Spleen (tissue), 11 donors: ENCODE data around the gene TP73. TPM values are rescaled to one million over a fixed set of nuclear protein-coding genes. Genes with fewer than 3 reads are reported as not detected.

Source experiments
- DNase-seq: peaks from one replicate; pipeline ENCODE4 v3.0.0-alpha.2; 2020
- H3K27ac ChIP-seq, 8 donors: fragments of 200-600 bp; sonication (generic) in 7 of 8; 1 replicate in 4 of 8; 2 replicates in 4 of 8; pipeline versions ENCODE4 v1.5.0 to v1.8.0; 2016 to 2021; ENCODE audit warnings: inconsistent platforms in 4 of 8, mild to moderate bottlenecking in 4 of 8, moderate library complexity in 1 of 8
- H3K27me3 ChIP-seq, 7 donors: fragments of 200-600 bp; sonication (generic) in 6 of 7; replicated peaks in 1 of 7; 1 replicate in 4 of 7; 2 replicates in 3 of 7; pipeline versions ENCODE4 v1.5.0 to v1.8.0; 2016 to 2021; ENCODE audit warnings: inconsistent platforms in 3 of 7, mild to moderate bottlenecking in 1 of 7
- H3K36me3 ChIP-seq, 6 donors: fragments of 200-600 bp; sonication (generic) in 5 of 6; 1 replicate in 4 of 6; 2 replicates in 2 of 6; pipeline versions ENCODE4 v1.5.0 to v1.8.0; 2016 to 2021; ENCODE audit warnings: inconsistent platforms in 2 of 6
- H3K4me1 ChIP-seq, 6 donors: fragments of 200-600 bp; sonication (generic) in 5 of 6; 1 replicate in 3 of 6; 2 replicates in 3 of 6; pipeline versions ENCODE4 v1.5.0 to v1.8.0; 2016 to 2021; ENCODE audit warnings: inconsistent platforms in 3 of 6
- H3K4me3 ChIP-seq, 8 donors: fragments of 200-600 bp; sonication (generic) in 7 of 8; 1 replicate in 4 of 8; 2 replicates in 4 of 8; pipeline versions ENCODE4 v1.5.0 to v1.8.0; 2016 to 2021; ENCODE audit warnings: inconsistent platforms in 4 of 8, mild to moderate bottlenecking in 4 of 8, moderate library complexity in 2 of 8
- H3K9me3 ChIP-seq, 8 donors: fragments of 200-600 bp; sonication (generic) in 7 of 8; 1 replicate in 4 of 8; 2 replicates in 4 of 8; pipeline versions ENCODE4 v1.5.0 to v1.8.0; 2016 to 2021; ENCODE audit warnings: inconsistent platforms in 4 of 8
- POLR2A ChIP-seq, 3 donors: fragments of 450-650 bp; IDR thresholded peaks; one replicate each; pipeline ENCODE4 v1.5.1; 2017; ENCODE audit warnings: antibody characterized with exemption in 3 of 3, mild to moderate bottlenecking in 1 of 3
- POLR2AphosphoS5 ChIP-seq, 3 donors: sonication (generic); formaldehyde crosslinking; IDR thresholded peaks; one replicate each; pipeline ENCODE4 v1.5.1; 2017; ENCODE audit warnings: antibody characterized with exemption in 3 of 3
- WGBS, 5 donors: extraction: QIAGEN DNeasy Blood & Tissue Kit in 3 of 5; methylation state at CpG; one replicate each; pipeline versions ENCODE4 v1.1.5 to v1.1.7; 2013 to 2018; 5-methylcytosine and 5-hydroxymethylcytosine counted together
- intact Hi-C: fragments of 100-400 bp; cut with DNase I; formaldehyde crosslinking; loops from one replicate; pipeline ENCODE4 v1.15.0; 2023; ENCODE audit warnings: low total_unique reads
- polyA plus RNA-seq, 3 donors: library from polyadenylated mRNA; stranded (reverse); fragments of 200-250 nt; gene quantifications; one replicate each; pipeline ENCODE4 v1.2.1, GENCODE V29; 2013
- total RNA-seq, 7 donors: library from RNA; depleted of rRNA in 3 of 7; stranded (reverse); fragments of >200 nt in 3 of 7; fragmentation: NEBNext Ultra II Directional in 4 of 7; extraction: Animal tissue kit (Norgen Biotek cat#: 25700) in 4 of 7; gene quantifications; one replicate each; pipeline versions ENCODE4 v1.1.0 to v1.2.1, GENCODE V29; 2016 to 2021
- TF ChIP-seq, protein P1 (sequence below), 11 experiments: fragments of 200-600 bp in 7 of 11; fragments of 450-650 bp in 4 of 11; sonication (generic) in 4 of 11; IDR thresholded peaks in 8 of 11; conservative IDR thresholded peaks in 3 of 11; 1 replicate in 7 of 11; 2 replicates in 4 of 11; pipeline versions ENCODE4 v1.4.0 to v1.8.0; 2016 to 2021; ENCODE audit warnings: antibody characterized with exemption in 11 of 11, inconsistent platforms in 4 of 11, mild to moderate bottlenecking in 1 of 11
- donor health status: healthy with polysubstance abuse.
- donor health status: DM: no; HTN: no; CAD: no; lungs with moderate emphysema.
- donor health status: DM: no; HTN: no; CAD: no.
- donor health status: Bipolar disorder and iron deficiency.
- donor health status: healthy.
- donor health status: DM: no; HTN: no; CAD: no.
- donor health status: DM: yes; HTN: yes; CAD: no.

The TP73 gene
- total and polyA plus RNA-seq, 10 donors = 0.11 to 4.3 (median 0.96) TPM

DNA sequence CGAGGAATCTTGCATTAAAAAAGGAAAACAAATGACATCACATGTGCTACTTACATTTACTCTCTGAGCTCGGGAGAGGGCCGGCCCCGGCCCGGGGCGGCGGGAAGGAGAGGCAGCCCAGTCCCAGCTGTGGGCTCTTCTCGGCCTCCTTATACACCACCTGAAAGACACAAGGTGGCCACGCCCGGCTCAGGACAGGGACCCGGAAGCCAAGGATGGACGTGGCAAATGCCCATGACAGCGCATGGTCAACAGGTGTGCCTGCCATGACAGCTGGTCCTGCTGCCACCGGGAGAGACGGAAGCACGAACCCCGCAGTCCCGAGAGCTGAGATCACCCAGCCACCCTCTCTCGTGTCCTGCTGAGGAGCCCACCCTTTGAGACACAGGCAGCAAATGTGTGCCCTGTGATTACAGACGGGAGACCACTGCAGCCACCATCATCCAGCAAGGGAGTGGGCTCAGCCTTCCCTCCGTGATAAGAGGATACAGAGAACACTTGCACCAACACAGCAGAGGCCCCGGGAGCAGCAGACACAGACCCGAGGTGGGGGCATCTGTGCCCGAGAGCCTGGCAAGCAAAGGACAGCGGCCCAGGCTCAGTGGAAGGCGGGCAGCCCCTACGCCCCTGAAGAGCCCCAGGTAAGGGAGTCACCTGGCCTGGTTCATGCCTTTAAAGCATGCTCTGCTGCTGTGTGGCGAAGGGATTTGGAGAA is 18.8 kb upstream of the TP73 start:
- H3K4me3 ChIP-seq = no peak overlapping the region
- no peaks in the 10 kb centered on the region for H3K27me3 ChIP-seq
- DNase-seq = peak; percentile 71
- 90 to 96% (median 95%) methylated on average over 15 to 28 of the region's 28 CpGs for WGBS, 5 donors
- TF ChIP-seq POLR2AphosphoS5 (IDR thresholded peaks at IDR 0.05) (no peak), POLR2A (IDR thresholded peaks at IDR 0.05) (no peak)
- TF ChIP-seq, protein P1, sequence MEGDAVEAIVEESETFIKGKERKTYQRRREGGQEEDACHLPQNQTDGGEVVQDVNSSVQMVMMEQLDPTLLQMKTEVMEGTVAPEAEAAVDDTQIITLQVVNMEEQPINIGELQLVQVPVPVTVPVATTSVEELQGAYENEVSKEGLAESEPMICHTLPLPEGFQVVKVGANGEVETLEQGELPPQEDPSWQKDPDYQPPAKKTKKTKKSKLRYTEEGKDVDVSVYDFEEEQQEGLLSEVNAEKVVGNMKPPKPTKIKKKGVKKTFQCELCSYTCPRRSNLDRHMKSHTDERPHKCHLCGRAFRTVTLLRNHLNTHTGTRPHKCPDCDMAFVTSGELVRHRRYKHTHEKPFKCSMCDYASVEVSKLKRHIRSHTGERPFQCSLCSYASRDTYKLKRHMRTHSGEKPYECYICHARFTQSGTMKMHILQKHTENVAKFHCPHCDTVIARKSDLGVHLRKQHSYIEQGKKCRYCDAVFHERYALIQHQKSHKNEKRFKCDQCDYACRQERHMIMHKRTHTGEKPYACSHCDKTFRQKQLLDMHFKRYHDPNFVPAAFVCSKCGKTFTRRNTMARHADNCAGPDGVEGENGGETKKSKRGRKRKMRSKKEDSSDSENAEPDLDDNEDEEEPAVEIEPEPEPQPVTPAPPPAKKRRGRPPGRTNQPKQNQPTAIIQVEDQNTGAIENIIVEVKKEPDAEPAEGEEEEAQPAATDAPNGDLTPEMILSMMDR (IDR thresholded peaks at IDR 0.05 in 8 of 11, conservative IDR thresholded peaks at IDR 0.05 in 3 of 11) = no peak
- H3K27ac ChIP-seq = no peak overlapping the region
- H3K36me3 ChIP-seq = peaks cover 0 to 100% (median 96%) of the 10 kb centered on the region in 6 donors
- peaks cover 0 to 7% (median 3%) of the 10 kb centered on the region in 6 donors for H3K4me1 ChIP-seq
- intact Hi-C loops = no loop called here
- H3K9me3 ChIP-seq = no peaks in the 10 kb centered on the region

GRCh38 chr1:3634059-3634800 is 18.1 kb upstream of the TP73 start:
- intact Hi-C loops = no loop called here
- H3K4me3 ChIP-seq = no peak overlapping the region
- H3K27ac ChIP-seq = no peak overlapping the region
- H3K27me3 ChIP-seq = no peaks in the 10 kb centered on the region
- H3K4me1 ChIP-seq = peaks cover 0 to 7% (median 3%) of the 10 kb centered on the region in 6 donors
- WGBS, 5 donors = 91 to 97% (median 95%) methylated on average over 22 of the region's 22 CpGs
- TF ChIP-seq POLR2A (IDR thresholded peaks at IDR 0.05) = no peak
- TF ChIP-seq, protein P1 (IDR thresholded peaks at IDR 0.05 in 8 of 11, conservative IDR thresholded peaks at IDR 0.05 in 3 of 11) = no peak
- peak in 1 of 3 donors; percentile 15 for TF ChIP-seq POLR2AphosphoS5 (IDR thresholded peaks at IDR 0.05)
- peak; percentile 42 for DNase-seq
- peaks cover 0 to 100% (median 96%) of the 10 kb centered on the region in 6 donors for H3K36me3 ChIP-seq
- no peaks in the 10 kb centered on the region for H3K9me3 ChIP-seq

DNA sequence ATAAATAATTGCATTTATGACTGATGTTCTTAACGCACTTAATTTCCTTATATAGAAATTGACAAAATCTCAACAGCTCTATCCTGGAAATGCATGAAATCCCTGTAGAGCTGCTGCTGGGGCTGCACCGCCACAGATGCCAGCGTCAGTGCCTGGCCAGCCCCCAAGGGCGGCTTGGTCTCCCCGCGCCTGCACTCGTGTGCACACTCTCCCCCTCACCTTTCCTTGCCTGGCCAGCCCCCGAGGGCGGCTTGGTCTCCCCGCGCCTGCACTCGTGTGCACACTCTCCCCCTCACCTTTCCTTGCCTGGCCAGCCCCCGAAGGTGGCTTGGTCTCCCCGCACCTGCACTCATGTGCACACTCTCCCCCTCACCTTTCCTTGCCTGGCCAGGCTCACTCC is 16.2 kb upstream of the TP73 start:
- WGBS, 5 donors = 90 to 99% (median 96%) methylated on average over 12 to 14 of the region's 14 CpGs
- H3K36me3 ChIP-seq = peaks cover 0 to 100% (median 91%) of the 10 kb centered on the region in 6 donors
- H3K9me3 ChIP-seq = no peaks in the 10 kb centered on the region
- TF ChIP-seq, protein P1 (IDR thresholded peaks at IDR 0.05 in 8 of 11, conservative IDR thresholded peaks at IDR 0.05 in 3 of 11) = no peak
- TF ChIP-seq POLR2AphosphoS5 (IDR thresholded peaks at IDR 0.05) (no peak), POLR2A (IDR thresholded peaks at IDR 0.05) (no peak)
- intact Hi-C loops = no loop called here
- H3K4me3 ChIP-seq = no peak overlapping the region
- no peak overlapping the region for H3K27ac ChIP-seq
- DNase-seq = peak; percentile 29
- no peaks in the 10 kb centered on the region for H3K4me1 ChIP-seq
- no peaks in the 10 kb centered on the region for H3K27me3 ChIP-seq

- peaks cover 0 to 100% (median 89%) of the 10 kb centered on the region in 6 donors for H3K36me3 ChIP-seq
- TF ChIP-seq POLR2A (IDR thresholded peaks at IDR 0.05) (no peak), POLR2AphosphoS5 (IDR thresholded peaks at IDR 0.05) (no peak)
- TF ChIP-seq, protein P1 (IDR thresholded peaks at IDR 0.05 in 8 of 11, conservative IDR thresholded peaks at IDR 0.05 in 3 of 11) = no peak
- H3K9me3 ChIP-seq = no peaks in the 10 kb centered on the region
- peak; percentile 34 for DNase-seq
- no peak overlapping the region for H3K27ac ChIP-seq
- WGBS, 5 donors = 95 to 99% (median 97%) methylated on average over 11 of the region's 11 CpGs
- intact Hi-C loops = no loop called here
- no peaks in the 10 kb centered on the region for H3K27me3 ChIP-seq
- no peaks in the 10 kb centered on the region for H3K4me1 ChIP-seq
- H3K4me3 ChIP-seq = no peak overlapping the region
Observed at GRCh38 chr1:3636531-3636930, 15.8 kb upstream of the TP73 start.
